ENCODE results near the gene KRT40. TPM values are rescaled to one million over a fixed set of nuclear protein-coding genes. Genes with fewer than 3 reads are reported as not detected.

Gene KRT40
- total RNA-seq, 1 donor from 2014 or later: not detected

DNA sequence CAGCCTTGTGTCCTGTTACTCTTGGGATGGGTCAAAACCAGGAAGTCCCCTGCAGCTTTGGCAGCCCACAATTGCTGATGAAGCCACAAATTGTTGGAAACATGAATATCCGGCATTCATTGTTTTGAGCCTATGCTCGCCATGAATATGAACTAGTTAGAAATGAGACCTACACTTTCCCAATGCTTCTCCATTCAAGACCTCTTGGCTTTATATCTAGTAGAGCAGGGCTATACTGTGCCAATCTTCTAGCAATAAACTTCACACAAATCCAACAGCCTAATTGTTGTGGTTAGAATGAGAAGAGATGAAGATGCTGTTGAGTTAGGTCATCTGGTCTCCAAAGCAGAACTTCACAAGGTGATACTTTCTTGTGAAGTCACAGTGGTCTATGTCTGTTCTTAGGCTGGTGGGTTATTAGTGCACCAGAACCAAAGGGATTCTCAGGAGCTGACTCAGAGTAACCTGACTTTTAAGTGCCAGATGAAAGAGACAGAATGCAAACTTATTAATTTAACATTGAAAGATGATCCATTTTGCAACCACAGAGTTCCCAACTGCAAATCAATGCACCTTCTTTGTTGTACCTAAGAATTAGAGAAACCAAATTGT lies 33.0 kb downstream of the KRT40 start:
- no peak for DNase-seq

DNA sequence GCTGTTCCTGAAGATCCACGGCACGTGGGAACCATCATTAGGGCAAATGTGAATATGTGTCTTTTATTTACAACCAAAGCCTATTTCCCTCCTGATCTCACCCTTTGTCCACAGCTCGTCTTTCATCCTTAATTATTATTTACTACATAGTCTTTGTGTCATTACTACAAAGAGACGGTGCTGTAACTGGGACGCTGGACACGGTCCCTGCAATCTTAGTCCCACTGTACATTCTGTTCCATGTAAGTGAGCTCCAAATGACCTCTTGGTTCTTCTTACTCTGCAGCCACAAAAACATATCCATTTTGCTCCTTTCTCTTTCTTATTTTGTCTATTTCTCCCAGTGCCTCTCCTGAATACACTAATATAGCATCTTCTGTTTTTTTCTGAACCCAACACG lies 34.0 kb downstream of the KRT40 start:
- DNase-seq: no peak

DNA sequence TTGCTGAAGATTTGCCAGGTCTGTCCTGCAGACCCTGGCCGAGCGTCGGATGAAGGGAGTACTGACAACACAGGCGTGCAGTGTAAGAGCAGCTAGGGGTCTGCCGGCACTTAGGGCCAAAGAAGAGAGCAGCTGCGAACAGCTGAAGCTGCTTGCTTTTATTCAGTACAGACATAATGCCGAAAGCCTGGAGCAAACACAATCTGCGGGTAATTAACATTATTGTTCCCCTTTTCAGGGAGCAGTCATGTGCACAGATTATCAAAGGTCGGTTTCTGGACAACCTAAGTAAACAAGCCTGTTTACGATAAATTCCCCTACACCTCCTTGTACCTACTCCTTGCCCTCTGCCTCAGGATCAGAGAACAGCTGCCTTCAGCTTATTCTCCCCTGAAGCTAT lies 34.7 kb downstream of the KRT40 start:
- no peak for DNase-seq

DNA sequence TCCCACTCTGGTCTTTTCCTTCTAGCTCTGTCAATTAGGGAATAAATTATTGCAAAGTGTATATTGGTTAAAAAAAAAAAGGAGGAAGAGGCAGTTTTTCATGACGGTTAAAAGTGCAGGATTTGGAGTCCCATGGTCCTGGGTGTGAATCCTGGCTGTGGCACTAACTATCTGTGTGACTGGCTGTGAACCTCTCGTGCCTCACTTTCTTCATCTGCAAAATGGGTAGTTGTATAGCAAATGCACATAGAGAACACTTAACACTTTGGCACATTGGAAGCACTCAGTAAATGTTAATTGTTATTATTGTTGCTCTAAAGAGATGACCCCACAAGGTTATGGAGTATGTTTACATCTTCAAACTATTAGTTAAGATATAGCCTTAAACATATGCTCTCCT lies 36.2 kb downstream of the KRT40 start:
- DNase-seq: no peak

DNA sequence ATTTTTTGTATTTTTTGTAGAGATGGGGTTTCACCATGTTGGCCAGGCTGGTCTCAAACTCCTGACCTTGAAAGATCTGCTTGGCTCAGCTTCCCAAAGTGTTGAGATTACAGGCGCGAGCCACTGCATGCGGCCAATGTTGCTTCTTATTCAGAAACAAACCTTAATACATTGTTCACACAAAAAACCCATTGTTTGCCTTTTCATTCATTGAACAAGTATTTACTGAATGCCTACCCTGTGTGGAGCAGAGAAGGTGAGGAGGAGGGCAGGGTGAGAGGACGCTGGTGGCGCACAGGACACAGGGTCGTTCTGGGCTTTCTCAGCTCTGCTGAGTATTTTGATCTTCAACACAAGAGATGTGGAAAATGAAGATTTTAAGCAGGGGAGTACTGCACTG lies 38.7 kb downstream of the KRT40 start:
- DNase-seq: no peak

DNA sequence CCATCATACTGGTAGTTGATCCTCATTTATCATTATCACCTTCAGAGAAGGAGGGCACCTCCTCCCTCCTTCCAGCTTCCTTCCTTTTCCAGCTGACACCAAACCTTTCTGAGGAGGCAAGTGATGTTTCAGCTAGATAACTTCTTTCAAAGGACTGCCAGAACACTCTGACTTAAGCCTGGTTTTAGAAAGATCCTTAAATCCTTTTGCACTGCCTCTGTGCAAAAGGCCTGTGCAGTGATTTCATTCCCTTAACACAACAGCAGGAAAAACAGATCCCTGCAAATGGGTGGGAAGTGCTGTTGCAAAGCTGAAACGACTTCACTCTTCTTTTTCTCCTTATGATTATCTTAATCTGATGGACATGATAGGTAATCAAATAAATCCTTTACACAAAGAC lies 39.6 kb downstream of the KRT40 start:
- DNase-seq: no peak

DNA sequence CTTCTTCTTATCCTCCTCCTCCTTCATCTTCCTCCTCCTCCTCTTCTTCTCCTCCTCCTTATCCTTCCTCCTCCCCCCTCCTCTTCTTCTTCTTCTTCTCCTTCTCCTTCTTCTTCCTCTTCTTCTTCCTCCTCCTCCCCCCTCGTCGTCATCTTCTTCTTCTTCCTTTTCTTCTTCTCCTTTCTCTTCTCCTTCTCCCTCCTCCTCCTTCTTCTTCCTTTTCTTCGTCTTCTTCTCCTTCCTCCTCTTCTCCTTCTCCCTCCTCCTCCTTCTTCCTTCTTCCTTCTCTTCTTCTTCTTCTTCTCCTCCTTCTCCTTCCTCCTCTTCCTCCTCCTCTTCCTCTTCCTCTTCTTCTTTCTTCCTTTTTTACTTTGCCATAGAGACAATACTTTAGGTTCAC lies 41.6 kb downstream of the KRT40 start:
- no peak for DNase-seq

DNA sequence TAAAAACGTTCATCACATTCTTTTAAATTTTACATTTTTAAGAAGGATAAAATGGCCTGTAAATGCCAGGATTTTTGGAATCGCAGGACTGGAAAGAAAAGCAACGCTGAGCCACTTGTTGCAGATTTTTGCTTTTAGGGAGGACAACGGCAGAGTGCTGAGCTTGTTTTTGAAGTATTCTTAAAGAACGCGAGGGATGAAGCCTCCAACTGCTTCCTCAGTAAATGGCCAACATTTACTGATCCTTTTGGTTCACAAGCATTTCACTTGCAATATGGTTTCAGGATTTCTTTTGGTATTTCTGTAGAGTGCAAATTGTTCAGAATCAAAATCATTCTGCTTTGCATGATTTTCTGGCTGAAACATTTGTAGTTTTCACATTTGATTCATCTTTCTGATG lies 43.9 kb downstream of the KRT40 start:
- no peak for DNase-seq

DNA sequence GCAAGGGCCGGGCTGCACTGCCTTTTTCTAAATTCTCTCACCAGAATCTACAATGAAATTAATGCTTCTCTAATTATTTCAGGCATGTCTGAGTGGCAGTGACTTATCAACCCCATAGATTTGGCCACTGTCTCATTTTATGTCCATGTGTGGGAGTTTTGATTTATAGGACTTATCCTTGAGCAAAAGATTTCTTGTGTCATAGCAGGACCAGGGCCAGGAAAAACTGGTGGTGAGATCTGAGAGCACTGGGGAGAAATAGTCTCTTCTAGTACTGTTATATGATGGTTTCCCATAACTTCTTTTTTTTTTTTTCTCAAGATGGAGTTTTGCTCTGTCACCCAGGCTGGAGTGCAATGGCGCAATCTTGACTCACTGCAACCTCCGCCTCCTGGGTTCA lies 45.1 kb downstream of the KRT40 start:
- no peak for DNase-seq

DNA sequence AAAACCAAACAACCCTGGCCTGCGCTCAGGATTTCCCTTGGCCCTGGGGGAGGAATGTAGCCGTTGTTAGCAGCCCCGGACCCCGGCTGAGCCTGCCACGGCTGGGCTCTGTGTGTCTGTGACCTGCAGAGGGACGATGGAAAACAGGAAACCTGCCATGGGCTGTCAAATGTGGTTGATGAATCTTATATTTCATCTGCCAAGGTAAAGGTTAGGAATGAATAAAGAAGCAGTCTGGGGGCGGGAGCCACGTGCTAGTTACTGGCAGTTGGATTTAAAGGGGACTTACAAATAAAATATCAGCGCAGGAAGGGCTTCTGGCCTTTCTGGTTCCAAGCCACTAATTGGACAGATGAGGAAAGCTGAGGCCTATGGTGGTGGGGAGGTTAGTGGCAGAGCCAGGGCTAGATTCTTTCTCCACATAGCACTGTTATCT lies 46.7 kb downstream of the KRT40 start, which contains the start of gene KRT23:
Gene KRT23, minus strand, starts transcription at position 263 of the 436 bp plus-strand sequence. CDS start 1,043 bp downstream, outside the sequence.
- DNase-seq: no peak

DNA sequence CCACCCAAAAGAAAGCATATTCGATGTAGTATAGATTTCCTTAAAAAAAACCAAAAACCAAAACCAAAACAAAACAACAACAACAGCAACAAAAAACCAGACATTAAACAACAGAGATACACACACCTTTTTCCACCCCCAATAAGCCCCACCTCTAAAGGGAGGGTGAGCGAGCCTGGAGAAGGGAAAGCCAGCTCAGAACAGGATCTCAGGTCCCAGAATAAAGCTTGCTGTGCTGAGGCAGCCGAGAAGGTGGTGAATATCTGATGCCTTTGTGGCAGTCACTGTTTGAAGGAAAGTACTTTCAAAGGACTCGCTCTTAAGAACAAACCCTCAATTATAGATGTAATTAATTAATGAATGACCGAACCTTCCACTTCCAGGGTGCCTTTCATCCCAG lies 47.1 kb downstream of the KRT40 start:
- DNase-seq: no peak

DNA sequence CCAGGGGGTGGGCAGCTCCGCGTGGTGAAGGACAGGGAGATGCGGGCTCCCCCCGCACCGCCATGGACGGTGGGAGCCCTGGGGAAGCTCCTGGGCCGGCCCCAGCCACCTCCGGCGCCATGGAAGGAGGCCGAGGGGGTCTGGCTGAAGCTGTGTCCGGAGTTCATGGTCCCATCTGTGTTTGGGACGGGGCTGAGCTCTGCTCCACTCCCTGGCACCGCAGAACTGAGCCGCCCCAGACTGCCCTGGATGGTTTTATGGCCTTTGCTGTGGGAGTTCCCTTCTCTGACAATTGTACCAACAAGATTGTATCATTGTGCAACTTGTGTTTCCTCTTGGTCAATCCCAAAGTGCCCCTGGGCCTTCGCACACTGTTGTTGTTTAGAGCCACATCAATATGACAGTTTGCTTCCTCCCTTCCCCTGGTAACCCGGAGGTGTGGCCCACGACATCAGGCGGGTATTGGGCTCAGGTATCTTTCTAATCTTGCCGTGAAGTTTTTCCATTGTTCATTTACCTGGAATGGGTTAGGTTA lies 47.6 kb downstream of the KRT40 start:
- no peak for DNase-seq

DNA sequence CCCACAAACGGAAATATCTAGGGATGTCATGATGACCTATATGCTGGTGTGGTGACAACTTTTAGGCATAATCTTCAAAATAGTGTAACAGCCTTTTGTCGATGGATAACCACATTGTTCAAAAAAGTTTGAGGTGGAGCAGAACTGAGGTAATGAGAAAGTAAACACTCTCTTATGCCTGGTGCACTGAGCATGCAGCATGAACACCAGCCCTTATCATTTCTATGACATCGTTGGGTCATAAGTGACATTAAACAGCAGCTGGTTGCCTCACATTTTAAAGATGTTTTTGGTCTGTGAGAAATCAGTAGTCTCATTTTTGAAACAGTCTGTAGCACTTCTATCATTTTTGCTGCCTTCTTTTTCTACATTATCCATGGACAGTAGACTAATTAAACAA lies 48.5 kb downstream of the KRT40 start:
- no peak for DNase-seq

DNA sequence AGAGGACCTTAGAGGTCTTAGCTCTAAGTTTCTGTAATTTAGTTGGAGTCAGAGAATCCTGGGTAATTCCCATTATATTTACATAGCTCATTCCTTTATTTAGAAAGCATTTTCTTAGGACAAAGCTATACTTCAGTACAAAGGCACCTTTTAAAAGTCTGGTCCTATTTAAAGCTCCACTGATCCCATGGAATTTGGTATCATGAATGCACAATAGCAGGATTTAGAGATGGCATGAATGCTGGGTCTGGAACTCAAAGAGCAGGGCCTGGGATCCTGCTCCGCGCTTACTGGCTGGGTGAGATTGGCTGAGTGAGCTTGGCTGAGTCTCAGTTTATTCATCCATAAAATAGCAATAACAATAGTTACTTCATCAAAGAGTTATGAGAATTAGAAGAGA lies 51.5 kb downstream of the KRT40 start:
- no peak for DNase-seq

DNA sequence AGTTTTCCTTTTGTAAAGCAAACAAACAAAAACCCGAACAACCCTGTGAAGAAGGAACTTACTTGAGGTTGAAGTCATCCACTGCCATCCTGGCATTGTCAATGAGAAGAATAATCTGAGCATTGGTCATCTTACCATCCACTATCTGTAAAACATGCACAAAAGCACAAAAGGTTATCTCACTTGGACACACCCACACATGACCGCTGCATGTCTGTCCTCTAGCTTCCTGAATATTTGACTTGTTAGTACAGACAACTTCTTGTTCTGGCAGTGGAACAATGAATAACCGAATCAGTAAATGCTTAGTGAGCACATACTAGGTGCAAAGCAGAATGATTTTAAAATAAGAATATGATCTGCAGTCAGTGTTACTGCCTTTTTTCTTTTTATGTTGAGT lies 52.8 kb downstream of the KRT40 start:
- no peak for DNase-seq

Small RNAs within 50 kb of the gene (small RNA-seq; reads per million reads assigned to genes)
- gene KRTAP3-4P: not detected

Other genes with a start within 250 kb of the KRT40 start
- not detected for gene KRT25, start 229.0 kb downstream of the KRT40 start, total RNA-seq
- gene KRT26, start 212.1 kb downstream of the KRT40 start, total RNA-seq: not detected
- not detected for gene KRT27, start 201.8 kb downstream of the KRT40 start, total RNA-seq
- gene KRT28, start 184.4 kb downstream of the KRT40 start, total RNA-seq: not detected
- 1.9 TPM for gene KRT10, start 161.7 kb downstream of the KRT40 start, total RNA-seq
- not detected for gene KRT12, start 117.1 kb downstream of the KRT40 start, total RNA-seq
- not detected for gene KRT20, start 99.1 kb downstream of the KRT40 start, total RNA-seq
- gene KRT23, start 46.7 kb downstream of the KRT40 start, total RNA-seq: 0.16 TPM
- gene KRT39, start 17.4 kb downstream of the KRT40 start, total RNA-seq: not detected
- not detected for gene KRTAP3-3, start 9.8 kb upstream of the KRT40 start, total RNA-seq
- gene KRTAP3-2, start 15.6 kb upstream of the KRT40 start, total RNA-seq: not detected
- gene KRTAP3-1, start 24.8 kb upstream of the KRT40 start, total RNA-seq: not detected
- not detected for gene KRTAP1-5, start 42.9 kb upstream of the KRT40 start, total RNA-seq
- gene KRTAP1-4, start 45.9 kb upstream of the KRT40 start, total RNA-seq: not detected
- gene KRTAP1-3, start 50.5 kb upstream of the KRT40 start, total RNA-seq: not detected
- gene KRTAP1-1, start 57.1 kb upstream of the KRT40 start, total RNA-seq: not detected
- gene KRTAP2-1, start 63.0 kb upstream of the KRT40 start, total RNA-seq: not detected
- gene KRTAP2-2, start 70.9 kb upstream of the KRT40 start, total RNA-seq: not detected
- gene KRTAP2-3, start 75.8 kb upstream of the KRT40 start, total RNA-seq: not detected
- not detected for gene KRTAP2-4, start 81.6 kb upstream of the KRT40 start, total RNA-seq
- gene KRTAP4-7, start 99.8 kb upstream of the KRT40 start, total RNA-seq: not detected
- not detected for gene KRTAP4-8, start 113.8 kb upstream of the KRT40 start, total RNA-seq
- gene KRTAP4-16, start 117.9 kb upstream of the KRT40 start, total RNA-seq: not detected
- gene KRTAP4-9, start 121.1 kb upstream of the KRT40 start, total RNA-seq: not detected
- gene KRTAP4-11, start 134.0 kb upstream of the KRT40 start, total RNA-seq: not detected
- gene KRTAP4-12, start 139.9 kb upstream of the KRT40 start, total RNA-seq: not detected
- not detected for gene KRTAP4-6, start 156.2 kb upstream of the KRT40 start, total RNA-seq
- not detected for gene KRTAP4-5, start 165.5 kb upstream of the KRT40 start, total RNA-seq
- gene KRTAP4-4, start 176.4 kb upstream of the KRT40 start, total RNA-seq: not detected
- gene KRTAP4-3, start 183.9 kb upstream of the KRT40 start, total RNA-seq: not detected
- not detected for gene KRTAP4-2, start 193.9 kb upstream of the KRT40 start, total RNA-seq
- gene KRTAP4-1, start 200.6 kb upstream of the KRT40 start, total RNA-seq: not detected
- gene KRTAP9-1, start 205.6 kb upstream of the KRT40 start, total RNA-seq: not detected
- gene KRTAP9-2, start 242.3 kb upstream of the KRT40 start, total RNA-seq: not detected
- not detected for gene KRTAP9-3, start 248.1 kb upstream of the KRT40 start, total RNA-seq

All from occipital lobe (tissue), 3 donors.